D721Med (cell line): ENCODE data around the gene PTDSS2.
A peak's percentile ranks its signal among the peaks of the same experiment; 100 is the strongest.
"Not testable (repeated sequence)": the region's sequence is repeated elsewhere in the genome, so short reads cannot be mapped to it uniquely, and the experiment has no call there.

Experiments
- DNase-seq: peaks from one replicate; pipeline ENCODE4 v3.0.0; 2011; ENCODE audit warnings: low spot score; ENCODE audit not compliant: insufficient read length
- FAIRE-seq: peaks from 2 replicates; lab custom pipeline; 2011; peaks lifted over from hg19 to GRCh38; lab: Jason Lieb, UNC
- CTCF ChIP-seq: IDR thresholded peaks from 2 replicates; pipeline ENCODE4 v1.5.1; 2012; ENCODE audit warnings: mild to moderate bottlenecking, control low read depth; ENCODE audit not compliant: insufficient read depth; ENCODE audit errors: missing control alignments

PTDSS2 gene

GRCh38 chr11:420054-420910 is 29.8 kb upstream of the PTDSS2 start:
- no peak for TF ChIP-seq CTCF
- FAIRE-seq, result no peak
- no peak for DNase-seq

- DNase-seq (no peak), FAIRE-seq (no peak)
- no peak for TF ChIP-seq CTCF
Observed at GRCh38 chr11:420911-421321, 29.2 kb upstream of the PTDSS2 start.

- FAIRE-seq, result no peak
- DNase-seq, result peak; percentile 35
- TF ChIP-seq CTCF, result no peak
Observed at GRCh38 chr11:422249-422656, 27.8 kb upstream of the PTDSS2 start.

- TF ChIP-seq CTCF, result no peak
- FAIRE-seq (no peak), DNase-seq (no peak)
Observed at GRCh38 chr11:424232-424631, 25.8 kb upstream of the PTDSS2 start.

- not testable (repeated sequence) for DNase-seq, FAIRE-seq
Observed at GRCh38 chr11:424766-425165, 25.3 kb upstream of the PTDSS2 start.

- DNase-seq (no peak), FAIRE-seq (no peak)
- TF ChIP-seq CTCF, result no peak
Observed at GRCh38 chr11:425301-425700, 24.8 kb upstream of the PTDSS2 start.

GRCh38 chr11:426851-427250 is 23.2 kb upstream of the PTDSS2 start:
- no peak for FAIRE-seq
- TF ChIP-seq CTCF, result no peak

More at GRCh38 chr11:426851-427250, 23.2 kb upstream of the PTDSS2 start:
- DNase-seq, result no peak
